IMR-90 (cell line): ENCODE results near the gene ADAMTS14. TPM values are rescaled to one million over a fixed set of nuclear protein-coding genes. Genes with fewer than 3 reads are reported as not detected.

Experiments used
- ATAC-seq: fragments of 200-7000 bp; cut with Tn5 transposase; 2 replicates; pipeline ENCODE4 v1.9.1; 2020; ENCODE audit warnings: low read depth, mild to moderate bottlenecking, moderate library complexity
- BruUV-seq: library from RNA; stranded (reverse); fragments of 400-500 nt; replicated peaks from 2 replicates; lab custom pipeline; 2021; lab: Mats Ljungman, UMichigan
- CTCF ChIA-PET: fragments of 300-600 bp; formaldehyde crosslinking; extraction: SDS; loops from one replicate; lab custom pipeline; 2021; ENCODE audit warnings: antibody characterized with exemption; lab: Yijun Ruan, JAX
- POLR2A ChIA-PET: fragments of 300-600 bp; sonication (Branson Sonifier 250); formaldehyde crosslinking; loops from one replicate; lab custom pipeline; 2022; ENCODE audit warnings: antibody characterized with exemption; ENCODE audit not compliant: unreplicated experiment; lab: Charles Lee
- DNase-seq: peaks from one replicate; pipeline ENCODE4 v3.0.0; 2013
- H2AFZ ChIP-seq: replicated peaks from 2 replicates; pipeline ENCODE3; 2013; ENCODE audit warnings: low read length, mild to moderate bottlenecking; ENCODE audit not compliant: poor library complexity
- H2AK5ac ChIP-seq: 2 replicates; pipeline ENCODE4 v1.6.1; 2013; ENCODE audit warnings: low read depth, low read length, inconsistent platforms
- H2AK9ac ChIP-seq: replicated peaks from 2 replicates; pipeline ENCODE3; 2013; ENCODE audit warnings: mild to moderate bottlenecking, low read depth, low read length, moderate library complexity; ENCODE audit not compliant: poor library complexity
- H2BK120ac ChIP-seq: 2 replicates; pipeline ENCODE4 v1.6.1; 2013; ENCODE audit warnings: low read depth, low read length, inconsistent platforms
- H2BK15ac ChIP-seq: 3 replicates; pipeline ENCODE4 v1.6.1; 2013; ENCODE audit warnings: low read depth, low read length, inconsistent platforms
- H2BK20ac ChIP-seq: 2 replicates; pipeline ENCODE4 v1.6.1; 2013; ENCODE audit warnings: low read depth, mild to moderate bottlenecking, inconsistent platforms, low read length, moderate library complexity
- H2BK5ac ChIP-seq: 2 replicates; pipeline ENCODE4 v1.6.1; 2013; ENCODE audit warnings: mild to moderate bottlenecking, low read depth, low read length, inconsistent platforms; ENCODE audit not compliant: poor library complexity, severe bottlenecking
- H3K14ac ChIP-seq: replicated peaks from 2 replicates; pipeline ENCODE4 v1.6.1; 2013; ENCODE audit warnings: low read depth, low read length, inconsistent platforms
- H3K18ac ChIP-seq: 2 replicates; pipeline ENCODE4 v1.6.1; 2013; ENCODE audit warnings: low read depth, low read length, control low read depth
- H3K23ac ChIP-seq: 2 replicates; pipeline ENCODE4 v1.6.1; 2013; ENCODE audit warnings: low read depth, low read length, inconsistent platforms
- H3K27ac ChIP-seq: 2 replicates; pipeline ENCODE4 v1.5.1; 2013; ENCODE audit warnings: mild to moderate bottlenecking, control low read depth, low read length; ENCODE audit not compliant: insufficient read depth
- H3K27me3 ChIP-seq: 2 replicates; pipeline ENCODE4 v1.6.1; 2013; ENCODE audit warnings: low read length; ENCODE audit not compliant: control insufficient read depth, insufficient read depth
- H3K36me3 ChIP-seq: 2 replicates; pipeline ENCODE4 v1.6.1; 2013; ENCODE audit warnings: low read length, mixed read lengths; ENCODE audit not compliant: control insufficient read depth, insufficient read depth
- H3K4ac ChIP-seq: 2 replicates; pipeline ENCODE4 v1.6.1; 2013; ENCODE audit warnings: low read depth, low read length, inconsistent platforms
- H3K4me1 ChIP-seq: 2 replicates; pipeline ENCODE4 v1.6.1; 2013; ENCODE audit warnings: low read length, mixed read lengths; ENCODE audit not compliant: control insufficient read depth, insufficient read depth
- H3K4me2 ChIP-seq: 2 replicates; pipeline ENCODE4 v1.6.1; 2013; ENCODE audit warnings: low read depth, mild to moderate bottlenecking, control low read depth, low read length, moderate library complexity
- H3K4me3 ChIP-seq: 2 replicates; pipeline ENCODE4 v1.5.1; 2013; ENCODE audit warnings: low read depth, mild to moderate bottlenecking, control low read depth, low read length, moderate library complexity; ENCODE audit not compliant: insufficient read depth
- H3K56ac ChIP-seq: 2 replicates; pipeline ENCODE4 v1.6.1; 2013; ENCODE audit warnings: low read length, inconsistent platforms; ENCODE audit not compliant: insufficient read depth; ENCODE audit errors: extremely low read depth
- H3K79me1 ChIP-seq, 2 experiments: 2 replicates each; pipeline ENCODE4 v1.6.1; 2013; ENCODE audit warnings: low read length in 2 of 2, inconsistent platforms in 1 of 2, low read depth in 1 of 2
- H3K9ac ChIP-seq: 2 replicates; pipeline ENCODE4 v1.6.1; 2013; ENCODE audit warnings: low read depth, low read length, control low read depth
- H3K9me1 ChIP-seq: 2 replicates; pipeline ENCODE4 v1.6.1; 2013; ENCODE audit warnings: low read length, inconsistent platforms; ENCODE audit not compliant: insufficient read depth
- H3K9me3 ChIP-seq: 2 replicates; pipeline ENCODE4 v1.6.1; 2013; ENCODE audit warnings: low read length; ENCODE audit not compliant: control insufficient read depth, insufficient read depth
- H4K20me1 ChIP-seq: 2 replicates; pipeline ENCODE4 v1.6.1; 2013; ENCODE audit warnings: low read length, inconsistent platforms; ENCODE audit not compliant: insufficient read depth
- H4K5ac ChIP-seq: 2 replicates; pipeline ENCODE4 v1.6.1; 2013; ENCODE audit warnings: mild to moderate bottlenecking, low read depth, low read length, control low read depth
- H4K8ac ChIP-seq, 2 experiments: 2 replicates each; pipeline ENCODE4 v1.6.1; 2013; ENCODE audit warnings: low read depth in 2 of 2, low read length in 2 of 2, control low read depth in 1 of 2, inconsistent platforms in 1 of 2
- H4K91ac ChIP-seq: 2 replicates; pipeline ENCODE4 v1.6.1; 2013; ENCODE audit warnings: low read depth, low read length, inconsistent platforms; ENCODE audit not compliant: insufficient read depth
- RAD21 ChIP-seq: IDR thresholded peaks from 2 replicates; pipeline ENCODE4 v1.6.1; 2012; ENCODE audit warnings: low read length, improper control_type of control experiment
- WGBS, 2 experiments: methylation state at CpG; one replicate each; pipeline versions ENCODE4 v1.1.5 to v1.1.7; 2013; ENCODE audit warnings: missing lambda C conversion rate in 2 of 2; ENCODE audit not compliant: insufficient read length in 1 of 2; ENCODE audit errors: extremely low coverage in 2 of 2; 5-methylcytosine and 5-hydroxymethylcytosine counted together
- dilution Hi-C: fragments of 300-500 bp; cut with HindIII; formaldehyde crosslinking; loops from one replicate; pipeline ENCODE4 v1.14.3; 2018; ENCODE audit warnings: low sequenced_read_pairs; ENCODE audit not compliant: unreplicated experiment
- in situ Hi-C: fragments of 300-500 bp; cut with MboI; formaldehyde crosslinking; loops from 3 replicates; pipeline ENCODE4 v1.14.3; 2019; ENCODE audit warnings: low sequenced_read_pairs, inconsistent platforms, mixed read lengths
- intact Hi-C: fragments of 100-400 bp; cut with micrococcal nuclease; formaldehyde crosslinking; loops from 2 replicates; pipeline ENCODE4 v1.10.0; 2022
- polyA plus RNA-seq, 3 experiments: library from polyadenylated mRNA; depleted of rRNA; stranded (reverse); fragments of >200 nt; gene quantifications; 2 replicates each; pipeline ENCODE4 v1.2.3, GENCODE V29; 2012; ENCODE audit warnings: low replicate concordance in 1 of 3
- total RNA-seq: library from RNA; depleted of rRNA; stranded (reverse); fragments of >200 nt; gene quantifications from 2 replicates; pipeline ENCODE4 v1.2.3, GENCODE V29; 2012

Gene ADAMTS14
- total and polyA plus RNA-seq, 2 of the 4 experiments (the other 2 are of a cell fraction), result under 0.01 to 0.31 TPM

DNA sequence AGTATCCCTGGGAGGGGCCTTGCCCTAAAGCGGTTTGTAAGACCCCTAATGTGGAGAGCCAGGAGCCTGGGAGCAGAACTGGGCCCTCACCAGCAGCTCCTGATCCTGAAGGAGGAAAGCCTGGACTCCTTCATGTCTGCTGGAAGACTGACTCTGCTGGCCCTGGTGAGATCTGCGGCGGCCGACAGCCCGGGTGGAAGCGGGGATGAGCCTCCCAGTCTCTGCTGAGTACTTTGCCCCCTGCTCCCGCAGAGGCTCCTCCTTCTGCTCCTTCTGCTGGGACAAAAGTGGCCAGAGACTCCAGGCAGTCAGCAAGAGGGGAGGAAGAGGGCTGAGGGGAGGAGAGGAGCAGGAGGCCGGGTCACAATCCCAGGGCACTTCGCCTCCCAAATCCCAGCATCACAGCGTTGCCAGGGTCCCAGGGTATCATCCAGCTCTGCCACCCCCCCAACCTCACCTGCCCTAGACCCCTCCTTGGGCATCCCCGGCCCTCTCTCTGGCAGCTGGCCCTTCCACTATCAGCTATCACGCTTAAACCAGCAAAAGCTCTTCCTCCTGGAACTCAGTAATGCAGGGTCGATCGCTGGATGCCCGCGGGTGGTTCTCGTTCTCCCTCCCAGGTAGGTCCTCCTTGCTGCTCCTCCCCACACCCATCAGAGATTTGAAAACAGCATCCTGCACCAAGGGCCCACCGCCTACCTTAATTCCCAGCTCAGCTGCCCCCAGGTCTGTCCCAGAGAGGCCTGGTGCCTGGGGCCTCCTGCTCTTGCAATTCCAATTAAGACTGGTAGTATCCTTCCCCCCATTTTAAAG is 105.0 kb downstream of the ADAMTS14 start:
- Histone ChIP-seq H2BK120ac (no peak overlapping the region), H3K9me3 (no peaks in the 10 kb centered on the region), H3K27me3 (peaks cover 45% of the 10 kb centered on the region), H3K9me1 (no peaks in the 10 kb centered on the region), H2AK5ac (no peak overlapping the region), H4K91ac (no peak overlapping the region), H3K4ac (no peak overlapping the region), H2BK15ac (no peak overlapping the region), H4K20me1 (no peaks in the 10 kb centered on the region), H2AFZ (peak overlapping the region; percentile 43), H3K27ac (no peak overlapping the region), H3K4me2 (no peak overlapping the region), H3K4me3 (no peak overlapping the region), H3K56ac (no peak overlapping the region), H4K5ac (no peak overlapping the region), H3K9ac (no peak overlapping the region), H3K4me1 (no peaks in the 10 kb centered on the region), H3K23ac (no peak overlapping the region), H3K36me3 (no peaks in the 10 kb centered on the region), H2AK9ac (no peak overlapping the region), H3K79me1 (no peaks in the 10 kb centered on the region), H2BK20ac (no peak overlapping the region), H2BK5ac (no peak overlapping the region), H3K14ac (no peak overlapping the region), H4K8ac (no peak overlapping the region), H3K18ac (no peak overlapping the region)
- ATAC-seq (no peak), DNase-seq (no peak)
- intact Hi-C loops (no loop called here), dilution Hi-C loops (no loop called here), in situ Hi-C loops (no loop called here)
- no peak for TF ChIP-seq RAD21
- 77% methylated on average over 6 of the region's 18 CpGs; no CpG with 5 or more reads in 1 of the 2 experiments for WGBS, 2 experiments
- BruUV-seq, result no TSS peak
- ChIA-PET CTCF (no interaction called here), POLR2A (no interaction called here)
